ENCODE measurements around the gene CHERP. TPM values are rescaled to one million over a fixed set of nuclear protein-coding genes. Genes with fewer than 3 reads are reported as not detected.

The CHERP gene
- total RNA-seq, 1 donor from 2014 or later: 19.7 TPM

Other genes with a start within 250 kb of the CHERP start
- 67.6 TPM for gene KLF2, start 217.6 kb downstream of the CHERP start, total RNA-seq
- 76.1 TPM for gene EPS15L1, start 70.5 kb downstream of the CHERP start, total RNA-seq
- gene CALR3, start 46.3 kb downstream of the CHERP start, total RNA-seq: not detected
- 3.6 TPM for gene C19orf44, start 46.0 kb downstream of the CHERP start, total RNA-seq
- 20.8 TPM for gene SLC35E1, start 30.0 kb upstream of the CHERP start, total RNA-seq
- gene MED26, start 85.8 kb upstream of the CHERP start, total RNA-seq: 3.9 TPM
- gene SMIM7, start 117.7 kb upstream of the CHERP start, total RNA-seq: 27.5 TPM
- gene TMEM38A, start 118.7 kb upstream of the CHERP start, total RNA-seq: 44.6 TPM
- gene NWD1, start 177.4 kb upstream of the CHERP start, total RNA-seq: not detected

Data from Right ventricle myocardium superior (tissue), 1 donor.